GM18868 (cell line): Measurements from ENCODE around the gene CNGA1.
"Not testable (repeated sequence)": the region's sequence is repeated elsewhere in the genome, so short reads cannot be mapped to it uniquely, and the experiment has no call there.

ENCODE experiments used
- ATAC-seq: cut with Tn5 transposase; IDR thresholded peaks from one replicate; pipeline ENCODE4 v1.9.1; 2021; ENCODE audit warnings: mild to moderate bottlenecking, moderate library complexity; ENCODE audit not compliant: unreplicated experiment

Gene CNGA1

GRCh38 chr4:47972721-47973120, 43.8 kb downstream of the CNGA1 start:
- ATAC-seq = no peak

GRCh38 chr4:47972181-47972580, 44.3 kb downstream of the CNGA1 start:
- peak; percentile 99 for ATAC-seq

GRCh38 chr4:47968847-47969246, 47.6 kb downstream of the CNGA1 start:
- no peak for ATAC-seq

GRCh38 chr4:47954677-47955076, 61.8 kb downstream of the CNGA1 start:
- no peak for ATAC-seq

- no peak for ATAC-seq
Observed at GRCh38 chr4:47954245-47954644, 62.2 kb downstream of the CNGA1 start.

- ATAC-seq = no peak
Observed at GRCh38 chr4:47945930-47946726, 70.4 kb downstream of the CNGA1 start.

GRCh38 chr4:47942081-47942819, 74.2 kb downstream of the CNGA1 start:
- no peak for ATAC-seq

- no peak for ATAC-seq
Observed at GRCh38 chr4:47939456-47939855, 77.0 kb downstream of the CNGA1 start.

GRCh38 chr4:47936336-47936735, 80.1 kb downstream of the CNGA1 start:
- no peak for ATAC-seq

GRCh38 chr4:47933840-47934239, 82.6 kb downstream of the CNGA1 start:
- peak; percentile 64 for ATAC-seq

- ATAC-seq = no peak
Observed at GRCh38 chr4:47930971-47931804, 85.3 kb downstream of the CNGA1 start.

- no peak for ATAC-seq
Observed at GRCh38 chr4:47929682-47930201, 86.7 kb downstream of the CNGA1 start.

- peak; percentile 98 for ATAC-seq
Observed at GRCh38 chr4:47926667-47927258, 89.7 kb downstream of the CNGA1 start.

GRCh38 chr4:47923261-47923608, 93.2 kb downstream of the CNGA1 start:
- ATAC-seq = not testable (repeated sequence)

GRCh38 chr4:47922436-47923260, 93.8 kb downstream of the CNGA1 start:
- ATAC-seq = not testable (repeated sequence)

GRCh38 chr4:47917163-47917562, 99.3 kb downstream of the CNGA1 start:
- not testable (repeated sequence) for ATAC-seq

GRCh38 chr4:47915378-47915777, 101.1 kb downstream of the CNGA1 start:
- ATAC-seq = no peak

- ATAC-seq = peak; percentile 20
Observed at GRCh38 chr4:47914926-47915237, 101.6 kb downstream of the CNGA1 start.

- peak; percentile 98 for ATAC-seq
Observed at GRCh38 chr4:47914220-47914925, 102.1 kb downstream of the CNGA1 start, which contains the start of gene NFXL1. TSS of gene NFXL1 (minus strand) at chr4:47914583. CDS start at chr4:47914203, 380 bp downstream.
